ENCODE data around the gene CFAP58. TPM values are rescaled to one million over a fixed set of nuclear protein-coding genes. Genes with fewer than 3 reads are reported as not detected.

Gene CFAP58
- total RNA-seq, 4 donors from 2014 or later, result 0.20 to 0.21 TPM; not detected in 2

- 72% methylated on average over 2 of the region's 2 CpGs for WGBS, 2 donors
- Histone ChIP-seq H3K27ac (no peak overlapping the region), H3K4me3 (no peak overlapping the region), H3K4me1 (no peaks in the 10 kb centered on the region), H3K36me3 (no peaks in the 10 kb centered on the region), H3K27me3 (no peaks in the 10 kb centered on the region), H3K9me3 (no peaks in the 10 kb centered on the region)
- no peak for DNase-seq (ENCODE audit: low spot score in 2 of 2)
- TF ChIP-seq POLR2A (IDR thresholded peaks at IDR 0.05) (no peak), CTCF (IDR thresholded peaks at IDR 0.05) (no peak), EP300 (IDR thresholded peaks at IDR 0.05) (no peak)
These were observed 86.6 kb downstream of the CFAP58 start for GRCh38 chr10:104440221-104440620.

GRCh38 chr10:104441329-104442000 lies 87.8 kb downstream of the CFAP58 start:
- DNase-seq (ENCODE audit: low spot score in 2 of 2), result no peak
- Histone ChIP-seq H3K9me3 (no peaks in the 10 kb centered on the region), H3K4me3 (no peak overlapping the region), H3K36me3 (no peaks in the 10 kb centered on the region), H3K4me1 (no peaks in the 10 kb centered on the region), H3K27me3 (no peaks in the 10 kb centered on the region), H3K27ac (no peak overlapping the region)
- whole genome bisulfite sequencing, 2 donors, result 15 to 19% methylated on average over 5 of the region's 5 CpGs
- TF ChIP-seq EP300 (IDR thresholded peaks at IDR 0.05) (no peak), POLR2A (IDR thresholded peaks at IDR 0.05) (no peak), CTCF (IDR thresholded peaks at IDR 0.05) (no peak)

GRCh38 chr10:104445359-104445758 lies 91.7 kb downstream of the CFAP58 start:
- 92 to 96% methylated on average over 1 of the region's 1 CpG for WGBS, 2 donors
- H3K4me1 ChIP-seq, result no peaks in the 10 kb centered on the region
- H3K9me3 ChIP-seq, result no peaks in the 10 kb centered on the region
- no peak for TF ChIP-seq CTCF (IDR thresholded peaks at IDR 0.05)
- TF ChIP-seq POLR2A (IDR thresholded peaks at IDR 0.05), result no peak
- TF ChIP-seq EP300 (IDR thresholded peaks at IDR 0.05), result no peak
- H3K36me3 ChIP-seq, result no peaks in the 10 kb centered on the region
- no peak overlapping the region for H3K27ac ChIP-seq
- no peaks in the 10 kb centered on the region for H3K27me3 ChIP-seq
- no peak for DNase-seq (ENCODE audit: low spot score in 2 of 2)
- no peak overlapping the region for H3K4me3 ChIP-seq

GRCh38 chr10:104446151-104446550 lies 92.5 kb downstream of the CFAP58 start:
- Histone ChIP-seq H3K36me3 (no peaks in the 10 kb centered on the region), H3K9me3 (no peaks in the 10 kb centered on the region), H3K4me1 (no peaks in the 10 kb centered on the region), H3K27ac (no peak overlapping the region), H3K4me3 (no peak overlapping the region), H3K27me3 (no peaks in the 10 kb centered on the region)
- no peak for DNase-seq (ENCODE audit: low spot score in 2 of 2)
- WGBS, 2 donors, result 46 to 50% methylated on average over 1 of the region's 1 CpG
- TF ChIP-seq POLR2A (IDR thresholded peaks at IDR 0.05), result no peak
- no peak for TF ChIP-seq EP300 (IDR thresholded peaks at IDR 0.05)
- no peak for TF ChIP-seq CTCF (IDR thresholded peaks at IDR 0.05)

GRCh38 chr10:104447331-104447730 lies 93.7 kb downstream of the CFAP58 start:
- no peak overlapping the region for H3K27ac ChIP-seq

More at GRCh38 chr10:104447331-104447730, 93.7 kb downstream of the CFAP58 start:
- TF ChIP-seq CTCF (IDR thresholded peaks at IDR 0.05) (no peak), EP300 (IDR thresholded peaks at IDR 0.05) (no peak), POLR2A (IDR thresholded peaks at IDR 0.05) (no peak)
- no peaks in the 10 kb centered on the region for H3K27me3 ChIP-seq
- no peaks in the 10 kb centered on the region for H3K9me3 ChIP-seq
- 47 to 55% methylated on average over 1 of the region's 1 CpG for WGBS, 2 donors
- H3K4me3 ChIP-seq, result no peak overlapping the region
- no peaks in the 10 kb centered on the region for H3K36me3 ChIP-seq
- DNase-seq (ENCODE audit: low spot score in 2 of 2), result no peak
- no peaks in the 10 kb centered on the region for H3K4me1 ChIP-seq
